ENCODE measurements around the gene RNF114. TPM values are rescaled to one million over a fixed set of nuclear protein-coding genes. Genes with fewer than 3 reads are reported as not detected.
"Not testable (repeated sequence)": the region's sequence is repeated elsewhere in the genome, so short reads cannot be mapped to it uniquely, and the experiment has no call there.

Gene RNF114
- total RNA-seq, 2 donors from 2014 or later = 101 to 109 TPM

DNA sequence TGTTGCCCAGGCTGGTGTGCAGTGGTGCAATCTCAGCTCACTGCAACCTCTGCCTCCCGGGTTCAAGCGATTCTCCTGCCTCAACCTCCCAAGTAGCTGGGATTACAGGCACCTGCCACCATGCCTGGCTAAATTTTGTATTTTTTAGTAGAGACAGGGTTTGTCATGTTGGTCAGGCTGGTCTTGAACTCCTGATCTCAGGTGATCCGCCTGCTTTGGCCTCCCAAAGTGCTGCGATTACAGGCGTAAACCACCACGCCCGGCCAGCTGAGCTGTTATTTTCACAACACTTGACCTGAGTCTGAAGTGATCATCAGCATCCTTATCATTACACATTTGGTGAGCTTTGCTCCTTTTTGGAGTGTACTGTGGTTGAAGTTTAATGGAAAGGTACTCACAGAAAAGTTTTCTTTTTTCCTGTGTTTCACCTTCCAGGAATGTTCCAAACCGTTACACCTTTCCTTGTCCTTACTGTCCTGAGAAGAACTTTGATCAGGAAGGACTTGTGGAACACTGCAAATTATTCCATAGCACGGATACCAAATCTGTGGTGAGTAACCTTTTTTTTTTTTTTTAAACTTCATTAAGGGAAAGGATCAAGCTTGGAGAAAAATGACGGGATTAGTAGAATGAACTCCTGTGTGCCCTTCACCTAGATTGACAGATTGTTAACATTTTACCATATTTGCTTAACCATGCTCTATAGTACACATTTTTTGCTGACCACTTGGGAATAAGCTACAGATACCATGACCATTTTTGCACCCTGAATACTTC is 9.7 kb downstream of the RNF114 start:
- H3K9ac ChIP-seq (ENCODE audit: low read depth in 2 of 2, low read length in 2 of 2) = no peak overlapping the region
- no peak overlapping the region for H3K4me3 ChIP-seq
- no peak overlapping the region for H3K27ac ChIP-seq
- intact Hi-C loops (cut with DNase I) = no loop called here
- no peak for DNase-seq
- no peaks in the 10 kb centered on the region for H3K4me1 ChIP-seq
- no peaks in the 10 kb centered on the region for H3K27me3 ChIP-seq
- H3K36me3 ChIP-seq = peaks cover 33% of the 10 kb centered on the region
- H3K9me3 ChIP-seq = no peaks in the 10 kb centered on the region
- TF ChIP-seq, protein P1, sequence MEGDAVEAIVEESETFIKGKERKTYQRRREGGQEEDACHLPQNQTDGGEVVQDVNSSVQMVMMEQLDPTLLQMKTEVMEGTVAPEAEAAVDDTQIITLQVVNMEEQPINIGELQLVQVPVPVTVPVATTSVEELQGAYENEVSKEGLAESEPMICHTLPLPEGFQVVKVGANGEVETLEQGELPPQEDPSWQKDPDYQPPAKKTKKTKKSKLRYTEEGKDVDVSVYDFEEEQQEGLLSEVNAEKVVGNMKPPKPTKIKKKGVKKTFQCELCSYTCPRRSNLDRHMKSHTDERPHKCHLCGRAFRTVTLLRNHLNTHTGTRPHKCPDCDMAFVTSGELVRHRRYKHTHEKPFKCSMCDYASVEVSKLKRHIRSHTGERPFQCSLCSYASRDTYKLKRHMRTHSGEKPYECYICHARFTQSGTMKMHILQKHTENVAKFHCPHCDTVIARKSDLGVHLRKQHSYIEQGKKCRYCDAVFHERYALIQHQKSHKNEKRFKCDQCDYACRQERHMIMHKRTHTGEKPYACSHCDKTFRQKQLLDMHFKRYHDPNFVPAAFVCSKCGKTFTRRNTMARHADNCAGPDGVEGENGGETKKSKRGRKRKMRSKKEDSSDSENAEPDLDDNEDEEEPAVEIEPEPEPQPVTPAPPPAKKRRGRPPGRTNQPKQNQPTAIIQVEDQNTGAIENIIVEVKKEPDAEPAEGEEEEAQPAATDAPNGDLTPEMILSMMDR (IDR thresholded peaks at IDR 0.05) = no peak

DNA sequence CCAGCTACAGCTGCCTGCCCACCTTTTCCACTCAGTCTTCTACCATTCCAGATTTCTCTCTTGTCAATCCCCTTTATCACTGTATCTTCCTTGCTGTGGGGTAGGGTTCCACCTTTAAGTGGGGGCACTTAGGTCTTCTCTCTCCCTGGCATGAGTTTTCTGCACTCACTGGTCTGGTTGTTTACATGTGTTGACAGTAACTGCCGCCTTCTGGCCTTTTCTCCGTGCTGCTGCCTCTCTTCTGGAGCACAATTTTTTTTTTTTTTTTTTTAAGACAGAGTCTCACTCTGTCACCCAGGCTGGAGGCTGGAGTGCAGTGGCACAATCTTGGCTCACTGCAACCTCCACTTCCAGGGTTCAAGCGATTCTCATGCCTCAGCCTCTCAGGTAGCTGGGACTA is 12.0 kb downstream of the RNF114 start:
- Histone ChIP-seq H3K27me3 (no peaks in the 10 kb centered on the region), H3K9me3 (no peaks in the 10 kb centered on the region), H3K4me1 (no peaks in the 10 kb centered on the region), H3K9ac (ENCODE audit: low read depth in 2 of 2, low read length in 2 of 2) (no peak overlapping the region), H3K27ac (no peak overlapping the region), H3K4me3 (no peak overlapping the region), H3K36me3 (peaks cover 35% of the 10 kb centered on the region)
- no peak for DNase-seq
- intact Hi-C loops (cut with DNase I) = no loop called here
- TF ChIP-seq, protein P1 (IDR thresholded peaks at IDR 0.05) = no peak

DNA sequence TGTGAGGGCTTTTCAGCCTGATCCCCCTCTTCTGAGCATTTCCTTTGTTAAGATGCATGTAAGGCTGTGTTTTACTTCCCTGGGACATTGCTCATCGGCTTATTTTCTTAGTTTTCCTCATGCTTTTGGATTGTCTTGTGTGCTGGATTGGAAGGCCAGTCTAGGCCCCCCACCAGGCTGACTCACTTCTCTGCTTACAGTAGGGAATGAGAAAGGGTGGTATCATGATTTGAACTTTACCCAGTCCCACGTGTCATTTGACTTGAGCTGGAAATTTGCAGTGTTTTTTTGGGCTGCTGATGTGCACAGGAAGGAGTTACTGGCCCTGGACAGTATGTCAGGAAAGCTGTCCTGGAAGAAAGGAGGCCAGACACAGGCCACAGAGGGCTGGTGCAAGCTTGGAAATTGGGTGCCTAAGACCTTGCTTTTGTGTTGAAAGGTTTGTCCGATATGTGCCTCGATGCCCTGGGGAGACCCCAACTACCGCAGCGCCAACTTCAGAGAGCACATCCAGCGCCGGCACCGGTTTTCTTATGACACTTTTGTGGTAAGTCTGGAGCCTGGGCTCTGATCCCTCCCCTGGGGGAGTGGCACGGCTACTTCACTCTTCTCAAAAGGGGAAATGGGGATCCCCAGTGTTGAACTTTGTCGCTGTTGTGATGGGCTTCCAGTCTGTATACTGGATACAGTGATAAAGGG is 12.8 kb downstream of the RNF114 start:
- Histone ChIP-seq H3K27me3 (no peaks in the 10 kb centered on the region), H3K27ac (no peak overlapping the region), H3K9me3 (no peaks in the 10 kb centered on the region), H3K36me3 (peaks cover 43% of the 10 kb centered on the region), H3K9ac (ENCODE audit: low read depth in 2 of 2, low read length in 2 of 2) (no peak overlapping the region), H3K4me3 (no peak overlapping the region), H3K4me1 (no peaks in the 10 kb centered on the region)
- no peak for DNase-seq
- intact Hi-C loops (cut with DNase I) = no loop called here
- TF ChIP-seq, protein P1 (IDR thresholded peaks at IDR 0.05) = no peak

DNA sequence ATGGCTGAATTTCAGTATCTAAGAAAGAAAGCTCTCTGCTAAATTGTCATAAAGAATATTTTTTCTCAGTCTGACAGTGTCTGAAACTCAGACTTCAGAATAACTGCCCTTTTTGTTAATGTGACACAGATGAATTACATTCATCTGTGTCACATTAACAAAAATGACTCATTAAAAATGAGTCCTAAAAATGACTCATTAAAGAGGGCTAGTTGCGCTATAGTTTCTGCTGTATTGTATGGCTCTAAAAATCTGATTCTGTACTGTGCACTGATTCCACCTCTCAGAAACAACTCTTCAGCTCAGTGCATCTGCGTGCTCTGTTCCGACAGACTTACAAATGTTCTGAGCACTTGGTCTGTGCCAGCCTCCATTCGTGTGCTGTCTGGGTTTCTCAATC is 15.0 kb downstream of the RNF114 start:
- DNase-seq = no peak
- H3K9ac ChIP-seq (ENCODE audit: low read depth in 2 of 2, low read length in 2 of 2) = no peak overlapping the region
- intact Hi-C loops (cut with DNase I) = no loop called here
- no peak overlapping the region for H3K27ac ChIP-seq
- H3K4me3 ChIP-seq = no peak overlapping the region
- no peaks in the 10 kb centered on the region for H3K4me1 ChIP-seq
- TF ChIP-seq, protein P1 (IDR thresholded peaks at IDR 0.05) = no peak
- peaks cover 37% of the 10 kb centered on the region for H3K36me3 ChIP-seq
- no peaks in the 10 kb centered on the region for H3K27me3 ChIP-seq
- H3K9me3 ChIP-seq = no peaks in the 10 kb centered on the region

DNA sequence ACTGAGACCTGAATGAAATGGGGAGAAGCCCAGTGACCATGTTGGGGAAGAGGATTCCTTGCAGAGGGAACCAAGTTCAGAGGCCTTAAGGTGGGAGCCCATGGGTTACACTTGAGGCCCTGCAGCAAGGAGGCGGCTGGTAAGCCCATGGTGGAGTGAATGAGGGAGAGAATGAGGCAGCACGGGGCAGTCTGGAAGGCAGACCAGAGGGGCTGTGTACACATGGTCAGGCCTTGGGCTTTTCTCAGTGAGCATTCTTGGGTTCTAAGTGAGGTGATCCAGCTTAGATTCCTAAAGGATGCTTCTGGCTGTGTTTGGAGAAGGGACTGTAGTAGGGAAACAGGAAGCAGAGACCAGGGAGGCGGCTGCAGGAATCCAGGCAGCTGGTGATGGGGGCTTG is 19.0 kb downstream of the RNF114 start:
- H3K9ac ChIP-seq (ENCODE audit: low read depth in 2 of 2, low read length in 2 of 2) = no peak overlapping the region
- H3K9me3 ChIP-seq = no peaks in the 10 kb centered on the region
- H3K27me3 ChIP-seq = no peaks in the 10 kb centered on the region
- TF ChIP-seq, protein P1 (IDR thresholded peaks at IDR 0.05) = no peak
- H3K4me1 ChIP-seq = no peaks in the 10 kb centered on the region
- no peak for DNase-seq
- no peak overlapping the region for H3K27ac ChIP-seq
- intact Hi-C loops (cut with DNase I) = no loop called here
- peaks cover 25% of the 10 kb centered on the region for H3K36me3 ChIP-seq
- no peak overlapping the region for H3K4me3 ChIP-seq

DNA sequence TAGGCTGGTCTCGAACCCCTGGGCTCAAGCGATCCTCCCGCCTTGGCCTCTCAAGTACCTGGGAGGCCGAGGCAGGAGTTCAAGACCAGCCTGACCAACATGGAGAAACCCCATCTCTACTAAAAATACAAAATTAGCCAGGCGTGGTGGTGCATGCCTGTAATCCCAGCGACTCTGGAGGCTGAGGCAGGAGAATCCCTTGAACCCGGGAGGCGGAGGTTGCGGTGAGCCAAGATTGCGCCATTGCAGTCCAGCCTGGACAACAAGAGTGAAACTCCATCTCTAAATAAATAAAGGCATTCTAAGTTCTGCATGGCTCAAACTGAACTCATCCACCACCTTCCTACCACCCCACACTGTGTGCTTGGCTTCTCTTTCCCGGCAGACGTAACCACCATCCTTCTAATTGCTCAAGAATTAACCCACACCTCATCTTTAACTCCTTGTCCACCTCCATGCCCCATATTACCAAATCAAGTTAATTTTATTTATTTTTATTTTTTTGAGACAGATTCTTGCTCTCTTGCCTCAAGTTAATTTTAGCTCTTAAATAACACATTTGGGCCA is 19.7 kb downstream of the RNF114 start:
- H3K27me3 ChIP-seq; DNase-seq; H3K27ac ChIP-seq; H3K4me3 ChIP-seq; H3K4me1 ChIP-seq; intact Hi-C loops (cut with DNase I); H3K9me3 ChIP-seq; H3K9ac ChIP-seq (ENCODE audit: low read depth in 2 of 2, low read length in 2 of 2): not testable (repeated sequence)
- H3K36me3 ChIP-seq = peaks cover 20% of the 10 kb centered on the region

Measured in colonic mucosa (tissue), 4 donors.